Measurements from ENCODE around the gene USH1G. TPM values are rescaled to one million over a fixed set of nuclear protein-coding genes. Genes with fewer than 3 reads are reported as not detected.
"Not testable (repeated sequence)": the region's sequence is repeated elsewhere in the genome, so short reads cannot be mapped to it uniquely, and the experiment has no call there.

The USH1G gene
- total RNA-seq, 6 experiments from 2014 or later: not detected

GRCh38 chr17:74907012-74907411 lies 16.0 kb downstream of the USH1G start:
- H3K27ac Mint-ChIP-seq: no peak overlapping the region
- peaks cover 5% of the 10 kb centered on the region; the same call in 1 of the 2 replicates for H3K9me3 Mint-ChIP-seq
- H3K27me3 Mint-ChIP-seq (ENCODE audit: insufficient read depth): peaks cover 29% of the 10 kb centered on the region

GRCh38 chr17:74906214-74906793 lies 16.8 kb downstream of the USH1G start:
- not testable (repeated sequence) for H3K4me3 Mint-ChIP-seq; H3K9me3 Mint-ChIP-seq; H3K4me1 Mint-ChIP-seq (ENCODE audit: low read depth); H3K36me3 Mint-ChIP-seq (ENCODE audit: low read depth); H3K27ac Mint-ChIP-seq; DNase-seq
- peaks cover 29% of the 10 kb centered on the region for H3K27me3 Mint-ChIP-seq (ENCODE audit: insufficient read depth)

More at GRCh38 chr17:74907012-74907411, 16.0 kb downstream of the USH1G start:
- Mint-ChIP-seq H3K4me1 (ENCODE audit: low read depth) (no peaks in the 10 kb centered on the region), H3K36me3 (ENCODE audit: low read depth) (no peaks in the 10 kb centered on the region), H3K4me3 (no peak overlapping the region)
- no peak for DNase-seq
- TF ChIP-seq CTCF (IDR thresholded peaks at IDR 0.05): no peak

- DNase-seq: no peak
- Mint-ChIP-seq H3K4me3 (no peak overlapping the region), H3K36me3 (ENCODE audit: low read depth) (no peaks in the 10 kb centered on the region), H3K4me1 (ENCODE audit: low read depth) (no peaks in the 10 kb centered on the region), H3K9me3 (peaks cover 5% of the 10 kb centered on the region; the same call in 1 of the 2 replicates), H3K27me3 (ENCODE audit: insufficient read depth) (peaks cover 25% of the 10 kb centered on the region), H3K27ac (no peak overlapping the region)
- no peak for TF ChIP-seq CTCF (IDR thresholded peaks at IDR 0.05)
These were observed 18.2 kb downstream of the USH1G start for GRCh38 chr17:74904687-74905409.

GRCh38 chr17:74903671-74904070 lies 19.4 kb downstream of the USH1G start:
- Mint-ChIP-seq H3K27ac (no peak overlapping the region), H3K36me3 (ENCODE audit: low read depth) (no peaks in the 10 kb centered on the region), H3K4me1 (ENCODE audit: low read depth) (no peaks in the 10 kb centered on the region), H3K9me3 (peaks cover 5% of the 10 kb centered on the region; the same call in 1 of the 2 replicates), H3K4me3 (no peak overlapping the region), H3K27me3 (ENCODE audit: insufficient read depth) (peaks cover 20% of the 10 kb centered on the region)
- no peak for TF ChIP-seq CTCF (IDR thresholded peaks at IDR 0.05)
- DNase-seq: no peak

- peaks cover 5% of the 10 kb centered on the region; the same call in 1 of the 2 replicates for H3K9me3 Mint-ChIP-seq
- H3K27me3 Mint-ChIP-seq (ENCODE audit: insufficient read depth): peaks cover 17% of the 10 kb centered on the region
- no peak for DNase-seq
- no peak for TF ChIP-seq CTCF (IDR thresholded peaks at IDR 0.05)
- H3K4me3 Mint-ChIP-seq: no peak overlapping the region
- H3K27ac Mint-ChIP-seq: no peak overlapping the region
- no peaks in the 10 kb centered on the region for H3K36me3 Mint-ChIP-seq (ENCODE audit: low read depth)
- no peaks in the 10 kb centered on the region for H3K4me1 Mint-ChIP-seq (ENCODE audit: low read depth)
These were observed 20.0 kb downstream of the USH1G start for GRCh38 chr17:74903034-74903433.

Data from HFFc6 (cell line).